ENCODE measurements around the gene MBTPS2.

The MBTPS2 gene

DNA sequence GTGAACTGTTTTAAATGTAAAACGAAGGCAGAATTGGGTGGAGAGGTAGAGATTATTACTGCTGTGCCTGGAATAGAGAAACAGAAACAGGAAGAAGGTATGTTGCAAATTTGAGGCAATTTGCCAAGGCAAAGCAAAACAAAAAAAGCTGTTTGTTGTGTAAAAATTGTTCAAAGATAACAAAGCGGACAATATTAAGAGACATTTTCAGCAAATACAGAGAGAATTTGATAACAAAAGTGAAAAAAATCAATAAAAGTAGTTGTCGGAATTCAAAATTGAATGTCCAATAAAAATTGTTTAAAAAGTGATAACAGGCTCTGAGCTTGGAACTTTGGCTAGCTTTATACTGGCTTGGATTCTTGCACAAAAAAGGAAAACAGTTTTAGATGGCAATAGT lies 86.7 kb downstream of the MBTPS2 start:
- no peak for DNase-seq (ENCODE audit: low read depth, low spot score)

DNA sequence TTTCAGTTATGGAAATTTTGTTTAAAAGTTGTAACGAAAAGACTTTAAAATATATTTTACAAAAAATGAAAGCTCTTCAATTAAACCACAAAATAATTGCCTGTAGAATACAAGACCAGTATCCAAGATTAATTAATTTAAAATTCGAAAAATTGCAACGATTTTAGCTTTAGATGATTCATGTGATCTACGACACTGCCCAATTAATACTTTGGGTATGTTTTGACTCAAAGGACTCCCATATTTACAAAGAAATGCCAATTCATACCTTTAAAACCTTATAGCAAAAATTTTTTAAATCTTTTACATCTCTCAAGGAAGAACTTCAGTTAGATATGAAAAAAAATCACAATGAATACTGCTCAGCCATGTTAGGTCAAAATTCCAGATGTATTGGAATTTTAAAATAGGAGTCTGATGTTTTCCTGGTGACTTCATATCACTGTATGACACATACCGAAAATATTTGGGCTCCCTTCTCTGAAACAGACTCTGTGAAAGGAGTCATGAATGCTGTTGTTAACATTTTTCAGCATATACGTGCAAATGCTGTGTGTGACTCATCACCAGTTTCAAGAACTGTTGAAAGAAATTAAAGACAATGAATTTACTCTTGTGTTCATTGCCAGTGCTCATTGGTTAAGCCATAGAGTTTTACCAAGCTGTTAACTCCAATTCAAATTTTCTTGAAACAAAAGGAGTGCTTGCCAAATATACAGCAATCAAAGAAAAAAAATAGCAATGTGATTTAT lies 87.3 kb downstream of the MBTPS2 start:
- DNase-seq (ENCODE audit: low read depth, low spot score), result peak; percentile 86
- ChIA-PET CTCF (interaction anchor here (1.8 kb wide), 1 partner anchor 59 kb away, joined by 3 read pairs; no protein-coding TSS in a partner anchor), POLR2A (interaction anchor here (0.7 kb wide), 1 partner anchor 87 kb away, joined by 3 read pairs; the partner anchor contains the start of gene MBTPS2)
- TF ChIP-seq, protein P1, sequence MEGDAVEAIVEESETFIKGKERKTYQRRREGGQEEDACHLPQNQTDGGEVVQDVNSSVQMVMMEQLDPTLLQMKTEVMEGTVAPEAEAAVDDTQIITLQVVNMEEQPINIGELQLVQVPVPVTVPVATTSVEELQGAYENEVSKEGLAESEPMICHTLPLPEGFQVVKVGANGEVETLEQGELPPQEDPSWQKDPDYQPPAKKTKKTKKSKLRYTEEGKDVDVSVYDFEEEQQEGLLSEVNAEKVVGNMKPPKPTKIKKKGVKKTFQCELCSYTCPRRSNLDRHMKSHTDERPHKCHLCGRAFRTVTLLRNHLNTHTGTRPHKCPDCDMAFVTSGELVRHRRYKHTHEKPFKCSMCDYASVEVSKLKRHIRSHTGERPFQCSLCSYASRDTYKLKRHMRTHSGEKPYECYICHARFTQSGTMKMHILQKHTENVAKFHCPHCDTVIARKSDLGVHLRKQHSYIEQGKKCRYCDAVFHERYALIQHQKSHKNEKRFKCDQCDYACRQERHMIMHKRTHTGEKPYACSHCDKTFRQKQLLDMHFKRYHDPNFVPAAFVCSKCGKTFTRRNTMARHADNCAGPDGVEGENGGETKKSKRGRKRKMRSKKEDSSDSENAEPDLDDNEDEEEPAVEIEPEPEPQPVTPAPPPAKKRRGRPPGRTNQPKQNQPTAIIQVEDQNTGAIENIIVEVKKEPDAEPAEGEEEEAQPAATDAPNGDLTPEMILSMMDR (IDR thresholded peaks at IDR 0.05; ENCODE audit: insufficient read depth, low read length, missing control alignments), result no peak
- H3K4me3 ChIP-seq (ENCODE audit: low read depth, low read length), result no peak overlapping the region

More for the DNA sequence above, 86.7 kb downstream of the MBTPS2 start:
- no peak overlapping the region for H3K4me3 ChIP-seq (ENCODE audit: low read depth, low read length)
- CTCF ChIA-PET, result interaction anchor here (1.8 kb wide), 1 partner anchor 59 kb away, joined by 3 read pairs; no protein-coding TSS in a partner anchor
- TF ChIP-seq, protein P1 (IDR thresholded peaks at IDR 0.05; ENCODE audit: insufficient read depth, low read length, missing control alignments), result no peak
- POLR2A ChIA-PET, result no interaction called here

DNA sequence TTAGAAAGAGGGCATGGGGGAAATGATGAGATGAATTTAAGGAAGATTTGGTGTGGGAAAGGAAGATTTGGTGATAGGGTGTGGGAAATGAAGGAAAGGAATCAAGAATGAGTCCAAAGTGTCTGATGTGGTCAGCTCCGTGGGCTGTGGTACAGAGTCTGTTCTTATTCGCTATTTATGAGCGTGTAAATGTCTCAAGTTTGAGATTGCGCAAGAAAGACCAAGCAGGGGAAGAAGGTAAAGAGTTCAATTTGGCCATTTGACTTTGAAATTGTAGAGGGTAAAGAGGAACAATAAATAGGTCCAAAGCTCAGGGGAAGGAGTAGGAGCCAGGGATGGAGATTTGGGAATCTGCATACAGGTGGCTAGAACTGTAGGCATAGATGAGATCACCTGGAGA lies 89.8 kb downstream of the MBTPS2 start:
- DNase-seq (ENCODE audit: low read depth, low spot score), result no peak
- CTCF ChIA-PET, result no interaction called here
- POLR2A ChIA-PET, result no interaction called here
- H3K4me3 ChIP-seq (ENCODE audit: low read depth, low read length), result no peak overlapping the region
- TF ChIP-seq, protein P1 (IDR thresholded peaks at IDR 0.05; ENCODE audit: insufficient read depth, low read length, missing control alignments), result no peak

DNA sequence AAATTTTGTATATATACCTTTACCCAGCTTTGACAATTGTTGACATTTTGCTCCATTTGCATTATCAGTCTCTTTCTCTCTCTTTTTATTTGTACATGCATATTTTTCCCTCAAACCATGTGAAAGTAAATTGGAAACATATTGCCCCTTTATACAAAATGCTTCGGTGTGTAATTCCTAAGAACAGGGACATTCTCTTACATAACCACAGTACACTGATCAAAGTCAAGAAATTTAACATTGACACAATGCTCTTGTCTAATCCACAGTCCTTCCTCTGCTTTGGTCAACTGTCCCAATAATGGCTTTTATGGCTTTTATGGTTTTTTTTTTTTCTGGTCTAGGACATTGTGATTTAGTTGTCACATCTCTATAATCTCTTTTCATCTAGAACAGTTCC lies 91.6 kb downstream of the MBTPS2 start:
- DNase-seq (ENCODE audit: low read depth, low spot score), result no peak
- CTCF ChIA-PET, result no interaction called here
- TF ChIP-seq, protein P1 (IDR thresholded peaks at IDR 0.05; ENCODE audit: insufficient read depth, low read length, missing control alignments), result no peak
- POLR2A ChIA-PET, result no interaction called here
- no peak overlapping the region for H3K4me3 ChIP-seq (ENCODE audit: low read depth, low read length)

DNA sequence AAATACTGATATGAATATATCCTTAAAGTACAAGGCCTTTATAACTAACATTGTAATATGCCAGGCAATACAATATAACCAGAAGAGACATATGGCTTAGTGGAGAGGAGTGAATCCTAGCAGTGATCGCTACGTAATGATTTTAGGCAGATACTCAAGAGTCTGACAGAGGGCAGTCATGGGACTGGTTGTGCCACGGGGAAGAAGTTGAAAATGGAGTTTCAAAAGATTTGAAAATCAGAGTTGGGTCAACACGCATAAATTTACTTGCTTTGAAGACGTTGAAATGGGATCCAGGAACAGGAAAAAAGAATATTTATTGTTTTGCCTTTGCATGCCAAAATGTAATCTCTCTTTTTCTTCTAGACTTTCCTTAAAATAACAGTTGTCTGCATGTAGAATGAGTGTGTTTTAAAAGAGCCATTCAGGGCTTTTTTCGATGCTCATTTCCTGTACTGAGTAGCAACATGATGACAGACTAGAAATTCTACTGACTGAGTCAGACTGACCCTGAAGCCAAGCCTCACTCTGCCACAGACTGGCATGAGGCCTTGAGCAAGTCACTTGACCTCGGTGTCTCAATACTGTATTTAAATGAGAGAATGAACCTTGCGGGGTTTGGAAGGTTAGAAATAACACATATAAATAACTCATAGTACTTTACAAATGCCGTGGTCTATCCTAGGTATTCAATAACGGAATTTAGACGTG lies 93.0 kb downstream of the MBTPS2 start:
- no peak for DNase-seq (ENCODE audit: low read depth, low spot score)
- ChIA-PET CTCF (no interaction called here), POLR2A (no interaction called here)
- TF ChIP-seq, protein P1 (IDR thresholded peaks at IDR 0.05; ENCODE audit: insufficient read depth, low read length, missing control alignments), result no peak
- no peak overlapping the region for H3K4me3 ChIP-seq (ENCODE audit: low read depth, low read length)

DNA sequence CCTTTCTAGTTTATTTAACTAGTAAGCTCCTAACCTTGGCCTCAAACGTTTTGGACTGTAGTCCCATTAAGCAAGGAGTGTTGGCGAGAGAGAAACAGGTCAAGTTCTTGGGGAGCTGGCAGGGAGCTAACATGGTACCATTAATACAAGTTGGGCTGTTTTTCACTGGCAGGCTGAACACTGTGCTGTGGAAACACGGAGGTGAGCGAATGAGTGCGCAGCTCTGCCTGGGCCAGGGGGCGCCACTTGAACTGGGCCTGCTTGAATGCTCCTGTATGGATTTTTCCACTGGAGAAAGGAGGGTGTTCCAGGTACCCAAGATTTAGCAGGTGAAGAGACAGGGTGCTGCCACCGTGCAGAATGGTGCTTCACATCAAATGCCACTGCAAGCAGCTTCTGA lies 93.7 kb downstream of the MBTPS2 start:
- TF ChIP-seq, protein P1 (IDR thresholded peaks at IDR 0.05; ENCODE audit: insufficient read depth, low read length, missing control alignments), result no peak
- ChIA-PET POLR2A (no interaction called here), CTCF (no interaction called here)
- no peak for DNase-seq (ENCODE audit: low read depth, low spot score)
- no peak overlapping the region for H3K4me3 ChIP-seq (ENCODE audit: low read depth, low read length)

All from AG04449 (cell line).